Thoracic aorta (tissue), 2 donors: ENCODE measurements around the gene HMGN2. TPM values are rescaled to one million over a fixed set of nuclear protein-coding genes. Genes with fewer than 3 reads are reported as not detected.

Experiments
- ATAC-seq: fragments of 150-250 bp; one replicate; pipeline ENCODE4 v1.8.0; 2017; ENCODE audit warnings: low read depth; ENCODE audit not compliant: insufficient number of reproducible peaks, low FRiP score
- DNase-seq: peaks from one replicate; pipeline ENCODE4 v3.0.0-alpha.2; 2020; ENCODE audit warnings: low spot score
- H3K27ac ChIP-seq, 2 donors: fragments of 200-600 bp; sonication (generic); 1 replicate in 1 of 2; 2 replicates in 1 of 2; pipeline ENCODE4 v1.5.1; 2016; ENCODE audit warnings: mild to moderate bottlenecking in 2 of 2, moderate library complexity in 2 of 2
- H3K27me3 ChIP-seq: fragments of 200-600 bp; sonication (generic); replicated peaks from 2 replicates; pipeline ENCODE4 v1.6.0; 2016; ENCODE audit warnings: mild to moderate bottlenecking; ENCODE audit not compliant: insufficient read depth
- H3K36me3 ChIP-seq: fragments of 200-600 bp; sonication (generic); one replicate; pipeline ENCODE4 v1.5.1; 2016
- H3K4me1 ChIP-seq, 2 donors: fragments of 200-600 bp; sonication (generic); 1 replicate in 1 of 2; 2 replicates in 1 of 2; pipeline versions ENCODE4 v1.5.1 to v1.6.0; 2016; ENCODE audit warnings: low read depth in 2 of 2, mild to moderate bottlenecking in 1 of 2; ENCODE audit not compliant: control insufficient read depth in 1 of 2
- H3K4me3 ChIP-seq: fragments of 200-600 bp; sonication (generic); 2 replicates; pipeline ENCODE4 v1.5.1; 2016; ENCODE audit warnings: mild to moderate bottlenecking
- H3K9me3 ChIP-seq: fragments of 200-600 bp; sonication (generic); 2 replicates; pipeline ENCODE4 v1.5.1; 2016
- total RNA-seq, 2 donors: library from RNA; depleted of rRNA; stranded (reverse); fragments of >200 nt; gene quantifications; one replicate each; pipeline versions ENCODE4 v1.1.0 to v1.2.3, GENCODE V29; 2016
- TF ChIP-seq, protein P1 (sequence below): fragments of 200-600 bp; sonication (generic); IDR thresholded peaks from one replicate; pipeline ENCODE4 v1.5.1; 2019; ENCODE audit warnings: antibody characterized with exemption

HMGN2 gene
- total RNA-seq, result 100 to 1,000 TPM; 145 to 187 TPM

DNA sequence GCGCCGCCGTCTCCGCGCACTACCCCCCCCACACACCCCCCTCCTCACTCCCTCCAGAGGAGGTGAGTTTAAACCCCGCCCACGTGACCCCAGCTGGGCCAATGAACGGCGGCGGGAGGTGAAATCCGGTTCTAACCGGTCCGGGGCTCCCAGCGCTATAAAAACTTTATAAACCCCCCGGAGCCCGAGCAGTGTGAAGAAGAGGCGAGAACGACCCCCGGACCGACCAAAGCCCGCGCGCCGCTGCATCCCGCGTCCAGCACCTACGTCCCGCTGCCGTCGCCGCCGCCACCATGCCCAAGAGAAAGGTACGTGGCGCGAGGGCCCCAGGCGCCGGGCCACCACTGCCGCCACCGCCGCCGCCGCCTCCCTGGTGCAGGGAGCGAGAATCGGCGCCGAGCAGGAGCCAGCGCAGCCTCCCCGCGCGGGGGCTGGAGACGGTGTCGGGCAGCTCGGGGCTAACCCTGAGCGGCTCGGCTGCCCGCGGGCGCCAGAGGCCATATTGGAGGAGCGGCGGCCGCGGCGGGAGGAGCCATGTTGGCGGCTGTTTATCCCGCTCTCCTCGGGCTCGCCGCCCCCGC, at the start of gene HMGN2:
TSS of gene HMGN2 (plus strand) at position 121 of the 581 bp plus-strand sequence. CDS start at position 294, 173 bp downstream.
- Histone ChIP-seq H3K27me3 (no peaks in the 10 kb centered on the region), H3K4me3 (peak within 1 kb of the TSS; percentile 100), H3K27ac (peak within 1 kb of the TSS; percentile 98 to 99), H3K9me3 (no peaks in the 10 kb centered on the region), H3K4me1 (peaks cover 23 to 32% of the 10 kb centered on the region in 2 donors), H3K36me3 (peaks cover 29% of the 10 kb centered on the region)
- TF ChIP-seq, protein P1, sequence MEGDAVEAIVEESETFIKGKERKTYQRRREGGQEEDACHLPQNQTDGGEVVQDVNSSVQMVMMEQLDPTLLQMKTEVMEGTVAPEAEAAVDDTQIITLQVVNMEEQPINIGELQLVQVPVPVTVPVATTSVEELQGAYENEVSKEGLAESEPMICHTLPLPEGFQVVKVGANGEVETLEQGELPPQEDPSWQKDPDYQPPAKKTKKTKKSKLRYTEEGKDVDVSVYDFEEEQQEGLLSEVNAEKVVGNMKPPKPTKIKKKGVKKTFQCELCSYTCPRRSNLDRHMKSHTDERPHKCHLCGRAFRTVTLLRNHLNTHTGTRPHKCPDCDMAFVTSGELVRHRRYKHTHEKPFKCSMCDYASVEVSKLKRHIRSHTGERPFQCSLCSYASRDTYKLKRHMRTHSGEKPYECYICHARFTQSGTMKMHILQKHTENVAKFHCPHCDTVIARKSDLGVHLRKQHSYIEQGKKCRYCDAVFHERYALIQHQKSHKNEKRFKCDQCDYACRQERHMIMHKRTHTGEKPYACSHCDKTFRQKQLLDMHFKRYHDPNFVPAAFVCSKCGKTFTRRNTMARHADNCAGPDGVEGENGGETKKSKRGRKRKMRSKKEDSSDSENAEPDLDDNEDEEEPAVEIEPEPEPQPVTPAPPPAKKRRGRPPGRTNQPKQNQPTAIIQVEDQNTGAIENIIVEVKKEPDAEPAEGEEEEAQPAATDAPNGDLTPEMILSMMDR, result no peak
- ATAC-seq (peak; percentile 80), DNase-seq (peak; percentile 51)

DNA sequence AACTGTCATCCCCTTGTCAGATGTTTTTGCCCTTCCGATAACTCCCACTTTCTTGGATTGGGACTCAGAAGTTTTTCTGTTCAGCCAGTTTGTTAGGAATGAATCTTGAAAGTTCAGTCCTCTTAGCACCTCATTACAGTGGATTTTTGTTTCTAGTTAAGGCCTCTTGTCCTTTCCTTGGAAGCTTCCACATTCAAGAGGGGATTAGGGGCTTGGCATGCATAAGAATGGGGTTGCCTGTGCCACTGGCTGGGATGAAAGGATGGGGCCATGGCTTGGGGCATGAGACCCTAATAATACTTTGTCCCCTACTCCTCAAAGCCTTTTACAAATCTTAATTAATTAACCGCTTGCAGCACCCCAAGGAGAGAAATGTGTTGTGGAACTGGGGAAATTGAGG, 42.5 kb upstream of the HMGN2 start:
- H3K27ac ChIP-seq, result no peak overlapping the region
- TF ChIP-seq, protein P1, result no peak
- H3K27me3 ChIP-seq, result no peaks in the 10 kb centered on the region
- ATAC-seq (no peak), DNase-seq (no peak)
- no peak overlapping the region for H3K4me3 ChIP-seq
- no peaks in the 10 kb centered on the region for H3K36me3 ChIP-seq
- H3K9me3 ChIP-seq, result no peaks in the 10 kb centered on the region
- peaks cover 11 to 24% of the 10 kb centered on the region in 2 donors for H3K4me1 ChIP-seq

DNA sequence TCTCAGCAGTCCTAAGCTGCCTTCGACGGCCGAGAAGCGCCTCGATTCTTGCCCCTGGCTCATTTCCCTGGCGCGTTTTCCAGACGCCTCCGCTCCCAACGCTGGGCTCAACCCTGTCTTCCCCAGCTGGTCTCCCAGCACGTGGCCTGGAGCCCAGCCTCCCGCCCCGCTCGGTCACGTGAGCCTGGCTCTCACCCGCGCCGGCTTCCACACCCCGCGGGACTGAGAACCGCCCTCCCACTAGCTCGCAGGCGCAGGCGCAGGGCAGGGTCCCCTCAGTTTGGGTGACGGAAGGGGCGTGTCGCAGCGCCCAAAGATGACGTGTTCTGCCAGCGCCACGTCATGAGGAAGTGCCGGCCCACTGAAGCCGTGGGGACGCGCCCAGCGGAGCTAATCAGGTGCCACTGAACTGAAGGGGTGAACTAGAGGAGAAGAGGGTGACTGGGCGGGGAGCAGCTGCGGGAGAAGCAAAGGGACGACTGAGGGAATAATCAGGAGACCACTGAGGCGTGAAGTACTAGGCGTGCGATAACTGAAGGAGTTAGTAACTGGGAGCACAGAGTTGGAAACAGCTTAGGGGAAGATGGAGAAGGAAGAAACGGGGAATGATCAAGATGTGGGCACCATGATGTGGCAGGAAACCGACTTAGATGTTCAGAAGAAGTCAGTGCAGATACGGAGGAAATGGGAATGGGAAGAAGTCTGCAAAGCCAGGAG, 40.1 kb upstream of the HMGN2 start, which contains the start of gene DHDDS:
TSS of gene DHDDS (plus strand) at position 343 of the 717 bp plus-strand sequence. CDS start 625 bp downstream, outside the sequence.
- peaks cover 11 to 27% of the 10 kb centered on the region in 2 donors for H3K4me1 ChIP-seq
- peaks cover 5% of the 10 kb centered on the region for H3K36me3 ChIP-seq
- peak; percentile 96 for ATAC-seq
- peak; percentile 92 for DNase-seq
- no peaks in the 10 kb centered on the region for H3K27me3 ChIP-seq
- TF ChIP-seq, protein P1, result no peak
- peak within 1 kb of the TSS; percentile 84 for H3K4me3 ChIP-seq
- no peaks in the 10 kb centered on the region for H3K9me3 ChIP-seq
- H3K27ac ChIP-seq, result peak within 1 kb of the TSS; percentile 59 to 68

DNA sequence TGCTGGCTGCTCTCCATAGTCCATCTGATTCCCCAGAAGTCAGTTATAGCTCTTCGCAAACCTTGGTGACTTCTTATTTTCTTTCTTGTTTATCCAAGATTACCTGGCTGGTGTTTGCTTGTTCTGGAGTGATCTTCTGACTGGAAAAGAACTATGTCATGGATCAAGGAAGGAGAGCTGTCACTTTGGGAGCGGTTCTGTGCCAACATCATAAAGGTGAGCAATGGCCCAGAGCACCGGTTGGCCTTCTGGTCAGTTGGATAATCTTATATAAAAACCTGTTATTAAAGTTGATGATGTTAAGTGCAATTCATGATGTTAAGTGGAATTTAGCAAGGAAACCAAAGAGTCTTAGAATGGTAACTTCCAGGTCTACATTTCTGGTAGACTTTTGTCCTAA, 39.4 kb upstream of the HMGN2 start:
- H3K36me3 ChIP-seq, result peaks cover 11% of the 10 kb centered on the region
- peaks cover 11 to 27% of the 10 kb centered on the region in 2 donors for H3K4me1 ChIP-seq
- peak overlapping the region; percentile 84 for H3K4me3 ChIP-seq
- no peak for DNase-seq
- peak overlapping the region; percentile 59 to 68 for H3K27ac ChIP-seq
- ATAC-seq, result no peak
- TF ChIP-seq, protein P1, result no peak
- H3K9me3 ChIP-seq, result no peaks in the 10 kb centered on the region
- H3K27me3 ChIP-seq, result no peaks in the 10 kb centered on the region

DNA sequence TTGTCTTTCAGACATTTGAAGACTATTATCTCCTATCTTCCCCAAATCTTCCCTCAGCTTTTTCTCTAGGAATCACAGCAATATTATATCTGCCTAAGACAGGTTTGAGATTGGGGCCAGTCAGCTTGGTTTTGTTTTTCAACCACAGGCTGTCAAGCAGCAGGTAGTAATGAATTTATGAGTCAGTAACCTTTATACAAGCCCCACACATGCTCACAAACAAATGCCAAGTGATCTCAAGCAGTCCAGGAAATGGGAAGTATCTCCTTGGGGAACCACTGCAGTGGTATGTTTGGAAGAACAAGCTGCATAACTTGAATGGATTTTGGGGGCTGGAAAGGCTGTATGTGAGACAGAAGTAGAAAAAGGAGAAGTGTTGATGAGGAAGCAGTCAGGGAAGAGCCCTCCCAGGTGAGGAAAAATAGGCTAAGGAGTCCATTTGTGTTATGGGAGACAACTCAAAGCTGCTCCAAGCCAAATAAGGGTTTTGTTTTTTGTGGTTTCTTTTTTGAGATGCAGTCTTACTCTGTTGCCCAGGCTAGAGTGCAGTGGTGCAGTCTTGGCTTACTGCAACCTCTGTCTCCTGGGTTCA, 38.0 kb upstream of the HMGN2 start:
- no peaks in the 10 kb centered on the region for H3K27me3 ChIP-seq
- ATAC-seq (no peak), DNase-seq (no peak)
- TF ChIP-seq, protein P1, result no peak
- no peak overlapping the region for H3K27ac ChIP-seq
- H3K4me1 ChIP-seq, result peaks cover 11 to 27% of the 10 kb centered on the region in 2 donors
- no peaks in the 10 kb centered on the region for H3K9me3 ChIP-seq
- no peak overlapping the region for H3K4me3 ChIP-seq
- H3K36me3 ChIP-seq, result peaks cover 24% of the 10 kb centered on the region
